Neuron (in vitro differentiated cells): Measurements from ENCODE around the gene CCDC97.

Experiments
- H2AFZ ChIP-seq: one replicate; pipeline ENCODE4 v1.6.1; 2013; ENCODE audit warnings: low read depth, mild to moderate bottlenecking, inconsistent platforms, low read length, moderate library complexity
- H3K27me3 ChIP-seq: one replicate; pipeline ENCODE4 v1.6.1; 2013; ENCODE audit warnings: low read length; ENCODE audit not compliant: insufficient read depth
- H3K36me3 ChIP-seq: one replicate; pipeline ENCODE4 v1.6.1; 2013; ENCODE audit warnings: low read length; ENCODE audit not compliant: insufficient read depth
- H3K4me1 ChIP-seq: one replicate; pipeline ENCODE4 v1.6.1; 2013; ENCODE audit warnings: low read length; ENCODE audit not compliant: insufficient read depth
- H3K4me3 ChIP-seq: 2 replicates; pipeline ENCODE4 v1.5.1; 2013; ENCODE audit warnings: mild to moderate bottlenecking, low read length, moderate library complexity
- H3K9me3 ChIP-seq: one replicate; pipeline ENCODE4 v1.6.1; 2013; ENCODE audit warnings: low read length

Gene CCDC97

GRCh38 chr19:41310033-41310831, at the start of gene CCDC97:
TSS of gene CCDC97 (plus strand) at chr19:41310172. CDS start at chr19:41310311, 139 bp downstream.
- Histone ChIP-seq H3K27me3 (no peaks in the 10 kb centered on the region), H3K4me3 (peak within 1 kb of the TSS; percentile 65), H3K4me1 (peaks cover 9% of the 10 kb centered on the region), H3K36me3 (peaks cover 28% of the 10 kb centered on the region), H3K9me3 (no peaks in the 10 kb centered on the region), H2AFZ (peak within 1 kb of the TSS; percentile 73)

GRCh38 chr19:41261474-41262190, 48.3 kb upstream of the CCDC97 start:
- Histone ChIP-seq H3K27me3 (no peaks in the 10 kb centered on the region), H2AFZ (peak overlapping the region; percentile 31), H3K4me3 (peak overlapping the region; percentile 90), H3K4me1 (peaks cover 15% of the 10 kb centered on the region), H3K36me3 (peaks cover 18% of the 10 kb centered on the region), H3K9me3 (no peaks in the 10 kb centered on the region)

GRCh38 chr19:41263042-41263849, 46.7 kb upstream of the CCDC97 start:
- H3K9me3 ChIP-seq: no peaks in the 10 kb centered on the region
- H3K27me3 ChIP-seq: no peaks in the 10 kb centered on the region
- H3K4me3 ChIP-seq: peak overlapping the region; percentile 90
- H2AFZ ChIP-seq: no peak overlapping the region
- H3K36me3 ChIP-seq: peaks cover 22% of the 10 kb centered on the region
- peaks cover 19% of the 10 kb centered on the region for H3K4me1 ChIP-seq

GRCh38 chr19:41263850-41264580, 46.0 kb upstream of the CCDC97 start, which contains the start of gene HNRNPUL1:
TSS of gene HNRNPUL1 (plus strand) at chr19:41264372. CDS start at chr19:41264504, 132 bp downstream.
- H3K4me1 ChIP-seq: peaks cover 19% of the 10 kb centered on the region
- peaks cover 27% of the 10 kb centered on the region for H3K36me3 ChIP-seq
- H3K27me3 ChIP-seq: no peaks in the 10 kb centered on the region
- H3K4me3 ChIP-seq: peak within 1 kb of the TSS; percentile 90
- peak within 1 kb of the TSS; percentile 62 for H2AFZ ChIP-seq
- no peaks in the 10 kb centered on the region for H3K9me3 ChIP-seq

- peak overlapping the region; percentile 85 for H3K4me3 ChIP-seq
- H3K36me3 ChIP-seq: peaks cover 30% of the 10 kb centered on the region
- H3K27me3 ChIP-seq: no peaks in the 10 kb centered on the region
- H3K4me1 ChIP-seq: peaks cover 19% of the 10 kb centered on the region
- H2AFZ ChIP-seq: peak overlapping the region; percentile 62
- H3K9me3 ChIP-seq: no peaks in the 10 kb centered on the region
These were observed 45.2 kb upstream of the CCDC97 start for GRCh38 chr19:41264581-41265394.

GRCh38 chr19:41265395-41266153, 44.4 kb upstream of the CCDC97 start:
- H3K4me3 ChIP-seq: peak overlapping the region; percentile 85
- no peaks in the 10 kb centered on the region for H3K27me3 ChIP-seq
- peaks cover 36% of the 10 kb centered on the region for H3K36me3 ChIP-seq
- peaks cover 19% of the 10 kb centered on the region for H3K4me1 ChIP-seq
- H3K9me3 ChIP-seq: no peaks in the 10 kb centered on the region
- H2AFZ ChIP-seq: no peak overlapping the region

- H3K4me3 ChIP-seq: no peak overlapping the region
- no peak overlapping the region for H2AFZ ChIP-seq
- no peaks in the 10 kb centered on the region for H3K9me3 ChIP-seq
- no peaks in the 10 kb centered on the region for H3K27me3 ChIP-seq
- peaks cover 14% of the 10 kb centered on the region for H3K4me1 ChIP-seq
- H3K36me3 ChIP-seq: peaks cover 71% of the 10 kb centered on the region
These were observed 40.9 kb upstream of the CCDC97 start for GRCh38 chr19:41269055-41269454.

GRCh38 chr19:41269571-41269970, 40.4 kb upstream of the CCDC97 start:
- H3K4me1 ChIP-seq: peaks cover 14% of the 10 kb centered on the region
- no peak overlapping the region for H2AFZ ChIP-seq
- peaks cover 76% of the 10 kb centered on the region for H3K36me3 ChIP-seq
- no peak overlapping the region for H3K4me3 ChIP-seq
- no peaks in the 10 kb centered on the region for H3K27me3 ChIP-seq
- no peaks in the 10 kb centered on the region for H3K9me3 ChIP-seq

- H3K4me1 ChIP-seq: no peaks in the 10 kb centered on the region
- H3K36me3 ChIP-seq: peaks cover 88% of the 10 kb centered on the region
- no peak overlapping the region for H3K4me3 ChIP-seq
- no peaks in the 10 kb centered on the region for H3K9me3 ChIP-seq
- H3K27me3 ChIP-seq: no peaks in the 10 kb centered on the region
- no peak overlapping the region for H2AFZ ChIP-seq
These were observed 36.9 kb upstream of the CCDC97 start for GRCh38 chr19:41273076-41273475.

- Histone ChIP-seq H3K4me3 (no peak overlapping the region), H3K27me3 (no peaks in the 10 kb centered on the region), H3K9me3 (no peaks in the 10 kb centered on the region), H3K4me1 (no peaks in the 10 kb centered on the region), H3K36me3 (peaks cover 92% of the 10 kb centered on the region), H2AFZ (no peak overlapping the region)
These were observed 35.2 kb upstream of the CCDC97 start for GRCh38 chr19:41274802-41275201.

- Histone ChIP-seq H3K4me3 (no peak overlapping the region), H2AFZ (no peak overlapping the region), H3K9me3 (no peaks in the 10 kb centered on the region), H3K36me3 (peaks cover 93% of the 10 kb centered on the region), H3K27me3 (no peaks in the 10 kb centered on the region), H3K4me1 (no peaks in the 10 kb centered on the region)
These were observed 33.7 kb upstream of the CCDC97 start for GRCh38 chr19:41276231-41276630.
